Measurements from ENCODE around the gene KRT27. TPM values are rescaled to one million over a fixed set of nuclear protein-coding genes. Genes with fewer than 3 reads are reported as not detected.

KRT27 gene
- total RNA-seq, 1 experiment from 2014 or later = not detected

DNA sequence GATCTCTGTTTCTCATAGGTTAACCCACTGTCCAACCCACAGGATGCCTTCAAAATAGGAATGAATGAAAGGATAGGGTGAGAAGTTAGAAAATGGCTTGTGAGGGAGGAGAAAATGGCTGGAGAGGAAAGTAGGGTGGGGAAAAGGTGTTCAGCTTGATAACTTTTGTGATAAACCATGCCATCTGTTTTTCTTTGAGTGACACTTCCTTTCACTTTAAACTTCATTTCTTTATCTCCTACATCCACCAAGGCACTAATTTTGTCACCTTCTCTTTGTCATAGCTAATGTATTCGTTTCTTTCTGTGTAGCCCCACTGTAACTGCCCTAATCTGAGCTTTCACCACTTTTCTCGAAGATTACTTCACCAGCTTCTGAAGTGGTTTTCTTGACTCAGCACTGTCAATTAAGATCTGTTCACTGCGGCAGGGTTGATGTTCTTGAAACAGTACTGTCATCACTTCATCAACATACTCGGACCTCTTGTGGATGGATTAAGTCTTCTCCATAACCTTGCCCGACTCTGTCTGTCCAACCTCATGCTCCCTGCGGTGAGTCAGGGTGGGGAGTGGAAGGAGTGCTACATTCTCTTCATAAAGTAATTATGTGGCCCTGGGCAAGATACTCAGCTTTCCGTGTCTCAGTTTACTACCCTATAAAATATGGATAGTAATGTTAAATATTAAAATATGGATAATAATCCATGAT, 45.5 kb upstream of the KRT27 start:
- no peak overlapping the region for H3K27ac Mint-ChIP-seq (ENCODE audit: unreplicated experiment)
- CTCF ChIA-PET = interaction anchor here (0.5 to 1.8 kb wide), 4 partner anchors 11 to 71 kb away, joined by 3 to 9 read pairs (median 4); no protein-coding TSS in a partner anchor
- TF ChIP-seq, protein P1, sequence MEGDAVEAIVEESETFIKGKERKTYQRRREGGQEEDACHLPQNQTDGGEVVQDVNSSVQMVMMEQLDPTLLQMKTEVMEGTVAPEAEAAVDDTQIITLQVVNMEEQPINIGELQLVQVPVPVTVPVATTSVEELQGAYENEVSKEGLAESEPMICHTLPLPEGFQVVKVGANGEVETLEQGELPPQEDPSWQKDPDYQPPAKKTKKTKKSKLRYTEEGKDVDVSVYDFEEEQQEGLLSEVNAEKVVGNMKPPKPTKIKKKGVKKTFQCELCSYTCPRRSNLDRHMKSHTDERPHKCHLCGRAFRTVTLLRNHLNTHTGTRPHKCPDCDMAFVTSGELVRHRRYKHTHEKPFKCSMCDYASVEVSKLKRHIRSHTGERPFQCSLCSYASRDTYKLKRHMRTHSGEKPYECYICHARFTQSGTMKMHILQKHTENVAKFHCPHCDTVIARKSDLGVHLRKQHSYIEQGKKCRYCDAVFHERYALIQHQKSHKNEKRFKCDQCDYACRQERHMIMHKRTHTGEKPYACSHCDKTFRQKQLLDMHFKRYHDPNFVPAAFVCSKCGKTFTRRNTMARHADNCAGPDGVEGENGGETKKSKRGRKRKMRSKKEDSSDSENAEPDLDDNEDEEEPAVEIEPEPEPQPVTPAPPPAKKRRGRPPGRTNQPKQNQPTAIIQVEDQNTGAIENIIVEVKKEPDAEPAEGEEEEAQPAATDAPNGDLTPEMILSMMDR (IDR thresholded peaks at IDR 0.05; ENCODE audit: unreplicated experiment) = no peak
- peaks cover 8% of the 10 kb centered on the region for H3K4me1 Mint-ChIP-seq (ENCODE audit: low read depth, unreplicated experiment)
- no peak for DNase-seq
- H3K27me3 Mint-ChIP-seq (ENCODE audit: unreplicated experiment) = no peaks in the 10 kb centered on the region
- no peaks in the 10 kb centered on the region for H3K36me3 Mint-ChIP-seq (ENCODE audit: insufficient read depth, unreplicated experiment)
- BruUV-seq (replicated peaks) = no TSS peak
- peaks cover 3% of the 10 kb centered on the region for H3K9me3 Mint-ChIP-seq (ENCODE audit: low read depth, unreplicated experiment)
- H3K4me3 Mint-ChIP-seq (ENCODE audit: low read depth, unreplicated experiment) = no peak overlapping the region
- intact Hi-C loops (cut with micrococcal nuclease; ENCODE audit: unreplicated experiment) = loop anchor here (1.0 kb wide), 1 partner anchor 9 kb away; no protein-coding TSS in a partner anchor

DNA sequence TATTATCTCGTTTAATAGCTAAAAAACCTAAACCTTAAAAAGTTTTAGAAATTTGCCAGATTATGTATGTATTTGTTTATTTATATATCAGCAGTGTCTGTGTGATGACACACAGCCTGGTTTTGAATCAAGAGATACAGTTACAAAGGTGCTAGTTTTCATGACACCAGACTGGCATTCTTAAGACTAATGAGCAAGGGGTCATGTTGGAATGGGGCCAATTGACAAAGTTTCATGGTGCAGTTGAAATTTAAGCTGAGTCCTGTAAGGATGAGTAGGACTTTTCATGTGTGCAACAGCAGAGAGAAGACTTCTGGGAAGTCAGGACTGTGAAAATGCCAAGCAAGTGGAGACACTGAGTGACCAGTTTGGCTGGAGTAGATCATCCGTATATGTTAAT, 43.2 kb upstream of the KRT27 start:
- BruUV-seq (replicated peaks) = no TSS peak
- H3K27ac Mint-ChIP-seq (ENCODE audit: unreplicated experiment) = no peak overlapping the region
- H3K36me3 Mint-ChIP-seq (ENCODE audit: insufficient read depth, unreplicated experiment) = no peaks in the 10 kb centered on the region
- no peak for DNase-seq
- TF ChIP-seq, protein P1 (IDR thresholded peaks at IDR 0.05; ENCODE audit: unreplicated experiment) = no peak
- CTCF ChIA-PET = interaction anchor here (0.6 to 1.4 kb wide), 3 partner anchors 17 to 914 kb away, joined by 3 to 4 read pairs (median 3); no protein-coding TSS in a partner anchor
- H3K4me3 Mint-ChIP-seq (ENCODE audit: low read depth, unreplicated experiment) = no peak overlapping the region
- peaks cover 15% of the 10 kb centered on the region for H3K4me1 Mint-ChIP-seq (ENCODE audit: low read depth, unreplicated experiment)
- intact Hi-C loops (cut with micrococcal nuclease; ENCODE audit: unreplicated experiment) = no loop called here
- peaks cover 3% of the 10 kb centered on the region for H3K9me3 Mint-ChIP-seq (ENCODE audit: low read depth, unreplicated experiment)
- H3K27me3 Mint-ChIP-seq (ENCODE audit: unreplicated experiment) = no peaks in the 10 kb centered on the region

DNA sequence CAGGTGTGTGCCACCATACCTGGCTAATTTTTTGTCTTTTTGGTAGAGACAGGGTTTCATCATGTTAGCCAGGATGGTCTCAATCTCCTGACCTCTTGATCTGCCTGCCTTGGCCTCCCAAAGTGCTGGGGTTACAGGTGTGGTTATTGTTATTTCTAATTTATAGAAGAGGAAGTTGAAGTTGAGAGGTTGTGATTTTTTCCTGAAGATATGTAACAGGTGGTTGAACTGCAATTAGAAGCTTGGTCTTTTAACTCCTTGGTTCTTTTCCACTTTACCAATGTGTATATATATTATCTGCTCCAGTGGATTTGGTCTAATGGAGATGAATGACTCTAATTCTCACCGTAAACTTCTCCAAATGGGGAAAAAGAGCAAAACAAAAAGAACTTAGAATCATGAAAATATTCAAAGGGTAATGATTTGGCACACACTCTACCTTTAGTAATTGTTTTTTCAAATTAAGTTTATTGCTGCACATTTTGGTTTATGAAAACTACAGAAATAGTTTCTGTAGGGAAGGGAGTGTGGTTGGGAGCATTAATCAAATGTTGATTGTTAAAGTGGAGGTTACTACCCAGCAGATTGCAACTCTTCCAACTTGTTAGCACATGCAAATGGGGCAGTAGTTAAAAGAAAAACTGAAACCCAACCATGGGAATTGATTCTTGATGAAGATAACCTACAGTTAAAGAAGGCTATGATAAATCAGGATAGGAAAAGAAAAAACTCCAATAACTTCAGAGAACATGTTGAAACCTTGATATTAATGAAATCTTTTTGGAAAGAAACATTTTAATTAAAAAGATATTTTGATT, 41.9 kb upstream of the KRT27 start:
- TF ChIP-seq, protein P1 (IDR thresholded peaks at IDR 0.05; ENCODE audit: unreplicated experiment) = no peak
- intact Hi-C loops (cut with micrococcal nuclease; ENCODE audit: unreplicated experiment) = no loop called here
- no TSS peak for BruUV-seq (replicated peaks)

DNA sequence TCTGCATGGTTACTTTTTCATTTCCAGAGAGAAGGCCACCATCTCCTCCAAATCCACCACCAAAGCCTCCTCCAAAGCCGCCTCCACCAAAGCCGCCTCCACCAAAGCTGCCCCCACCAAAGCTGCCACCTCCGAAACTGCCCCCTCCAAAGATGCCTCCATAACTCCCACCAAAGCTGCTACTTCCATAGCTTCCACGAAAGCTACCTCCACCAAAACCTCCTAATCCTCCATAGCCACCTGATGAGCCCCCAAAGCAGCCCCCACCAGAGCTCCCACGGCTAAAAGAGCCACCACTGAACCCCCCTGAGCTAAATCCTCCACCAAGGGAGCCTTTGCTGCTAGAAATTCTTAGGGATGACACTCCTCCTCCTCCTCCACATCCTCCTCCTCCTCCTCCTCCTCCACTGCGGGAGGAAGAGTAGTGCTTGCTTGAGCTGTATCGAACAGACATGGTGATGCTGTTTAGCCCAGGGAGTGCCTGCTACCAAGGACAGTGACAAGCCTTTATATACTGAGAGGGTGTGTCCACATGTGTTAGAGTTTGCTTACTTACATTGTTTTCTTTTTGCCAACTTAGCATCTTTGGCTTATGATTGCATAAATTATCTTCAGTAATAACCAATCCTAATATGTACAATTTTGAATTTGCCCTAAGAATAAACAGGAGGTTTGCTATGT, 39.9 kb upstream of the KRT27 start, which contains the start of gene KRT10:
Gene KRT10, minus strand, starts transcription at position 483 of the 681 bp plus-strand sequence. Its CDS starts 29 bp downstream, at position 454.
- DNase-seq = no peak
- Mint-ChIP-seq H3K36me3 (ENCODE audit: insufficient read depth, unreplicated experiment) (peaks cover 29% of the 10 kb centered on the region), H3K9me3 (ENCODE audit: low read depth, unreplicated experiment) (no peaks in the 10 kb centered on the region), H3K27me3 (ENCODE audit: unreplicated experiment) (no peaks in the 10 kb centered on the region), H3K27ac (ENCODE audit: unreplicated experiment) (no peak within 1 kb of the TSS), H3K4me1 (ENCODE audit: low read depth, unreplicated experiment) (peaks cover 34% of the 10 kb centered on the region), H3K4me3 (ENCODE audit: low read depth, unreplicated experiment) (no peak within 1 kb of the TSS)
- TF ChIP-seq, protein P1 (IDR thresholded peaks at IDR 0.05; ENCODE audit: unreplicated experiment) = no peak
- no TSS peak for BruUV-seq (replicated peaks)
- intact Hi-C loops (cut with micrococcal nuclease; ENCODE audit: unreplicated experiment) = no loop called here
- CTCF ChIA-PET = interaction anchor here (0.7 to 1.4 kb wide), 5 partner anchors 11 to 1021 kb away, joined by 3 to 6 read pairs (median 3); no protein-coding TSS in a partner anchor

More for the DNA sequence above, 41.9 kb upstream of the KRT27 start:
- Mint-ChIP-seq H3K27ac (ENCODE audit: unreplicated experiment) (no peak overlapping the region), H3K9me3 (ENCODE audit: low read depth, unreplicated experiment) (no peaks in the 10 kb centered on the region), H3K4me1 (ENCODE audit: low read depth, unreplicated experiment) (peaks cover 27% of the 10 kb centered on the region), H3K36me3 (ENCODE audit: insufficient read depth, unreplicated experiment) (peaks cover 10% of the 10 kb centered on the region), H3K27me3 (ENCODE audit: unreplicated experiment) (no peaks in the 10 kb centered on the region), H3K4me3 (ENCODE audit: low read depth, unreplicated experiment) (no peak overlapping the region)
- CTCF ChIA-PET = interaction anchor here (0.5 to 1.4 kb wide), 8 partner anchors 9 to 1455 kb away, joined by 3 to 4 read pairs (median 3); no protein-coding TSS in a partner anchor
- DNase-seq = no peak

All from Calu3 (cell line).